ENCODE measurements around the gene SLC22A15.
"Not testable (repeated sequence)": the region's sequence is repeated elsewhere in the genome, so short reads cannot be mapped to it uniquely, and the experiment has no call there.

The SLC22A15 gene

GRCh38 chr1:115980998-115981993, 5.0 kb downstream of the SLC22A15 start:
- DNase-seq (ENCODE audit: low read depth), result no peak

GRCh38 chr1:115982400-115982799, 6.1 kb downstream of the SLC22A15 start:
- no peak for DNase-seq (ENCODE audit: low read depth)

DNA sequence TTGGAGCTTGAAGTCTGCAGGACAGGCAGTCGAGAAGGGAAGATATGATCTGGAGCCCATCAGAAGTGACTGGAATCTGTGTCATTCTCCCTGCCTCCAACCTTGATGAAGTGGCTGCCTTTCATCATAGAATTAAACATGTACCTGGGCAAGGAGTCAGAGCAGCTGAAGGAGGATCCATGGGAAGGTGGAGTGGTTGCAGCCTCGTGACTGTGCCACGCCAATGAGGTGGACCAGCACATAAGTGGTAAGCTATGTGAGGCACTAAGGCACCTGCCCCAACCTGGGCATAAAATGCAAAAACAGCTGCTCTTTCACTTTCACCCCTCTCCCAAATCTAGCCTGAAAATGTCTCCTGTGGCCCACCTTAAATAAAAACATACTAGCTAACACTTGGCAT, 7.3 kb downstream of the SLC22A15 start:
- DNase-seq (ENCODE audit: low read depth), result no peak

DNA sequence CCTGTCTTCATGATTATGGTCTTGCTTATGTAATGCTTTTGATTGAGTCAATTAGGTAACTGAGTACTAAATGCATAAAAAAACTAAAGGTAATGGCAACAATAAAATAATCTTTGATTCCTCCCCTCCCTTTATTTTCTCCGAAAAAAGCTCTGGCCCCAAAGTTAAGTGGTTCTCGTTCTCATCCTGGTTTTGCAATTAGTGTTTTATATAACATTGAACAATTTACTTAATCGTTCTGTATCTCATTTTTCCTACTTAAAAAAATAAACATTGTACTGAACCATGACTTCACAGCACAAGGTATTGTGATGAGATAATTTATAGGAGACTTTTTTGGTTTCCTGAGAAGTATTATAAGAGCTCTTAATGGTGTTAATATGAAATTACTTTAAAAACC, 11.3 kb downstream of the SLC22A15 start:
- no peak for DNase-seq (ENCODE audit: low read depth)

DNA sequence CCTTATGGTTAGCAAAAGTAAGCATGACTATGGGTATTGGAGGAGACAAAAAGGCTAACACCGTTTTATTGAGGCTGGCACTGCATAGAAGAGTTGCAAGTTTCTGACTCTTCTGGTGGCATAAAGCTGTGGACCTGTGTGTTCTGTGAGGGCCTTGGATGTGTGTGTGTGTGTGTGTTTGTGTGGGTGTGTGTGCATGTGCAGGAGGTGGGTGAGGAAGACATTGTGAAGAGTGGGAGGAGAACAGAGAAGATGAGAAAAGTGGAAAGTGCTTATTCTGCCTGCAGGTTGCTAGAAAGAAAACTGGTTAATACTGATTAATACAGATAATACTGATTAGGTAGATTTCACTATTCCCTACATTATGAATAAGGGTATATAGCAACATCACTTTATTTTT, 12.6 kb downstream of the SLC22A15 start:
- DNase-seq (ENCODE audit: low read depth), result no peak

- DNase-seq (ENCODE audit: low read depth), result no peak
Observed at GRCh38 chr1:115989699-115990098, 13.4 kb downstream of the SLC22A15 start.

DNA sequence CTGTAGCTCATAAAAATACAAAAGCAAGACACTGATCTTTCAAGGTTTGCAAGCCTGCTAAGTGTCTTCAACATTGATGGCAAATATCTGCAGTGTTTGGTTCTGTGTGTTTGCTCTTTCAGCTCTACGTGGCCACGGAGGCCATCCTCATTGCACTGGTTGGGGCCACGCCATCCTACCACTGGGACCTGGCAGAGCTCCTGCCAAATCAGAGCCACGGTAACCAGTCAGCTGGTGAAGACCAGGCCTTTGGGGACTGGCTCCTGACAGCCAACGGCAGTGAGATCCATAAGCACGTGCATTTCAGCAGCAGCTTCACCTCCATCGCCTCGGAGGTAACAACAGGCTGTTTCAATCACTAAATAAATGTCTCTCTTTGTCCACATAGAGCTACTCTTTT, 15.6 kb downstream of the SLC22A15 start:
- no peak for DNase-seq (ENCODE audit: low read depth)

DNA sequence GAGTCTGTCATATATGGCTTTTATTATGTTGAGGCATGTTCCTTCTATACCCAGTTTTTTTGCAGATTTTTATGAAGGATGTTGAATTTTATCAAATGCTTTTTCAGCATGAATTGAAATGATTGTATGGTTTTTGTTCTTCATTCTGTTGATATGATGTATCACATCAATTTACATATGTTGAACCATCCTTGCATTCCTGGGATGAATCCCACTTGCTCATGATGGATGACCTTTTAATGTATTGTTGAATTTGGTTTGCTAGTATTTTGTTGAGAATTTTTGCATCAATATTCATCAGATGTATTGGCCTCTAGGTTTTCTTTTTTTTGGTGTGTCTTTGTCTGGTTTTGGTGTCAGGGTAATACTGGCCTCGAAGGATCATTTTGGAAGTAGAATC, 21.6 kb downstream of the SLC22A15 start:
- DNase-seq (ENCODE audit: low read depth), result not testable (repeated sequence)

DNA sequence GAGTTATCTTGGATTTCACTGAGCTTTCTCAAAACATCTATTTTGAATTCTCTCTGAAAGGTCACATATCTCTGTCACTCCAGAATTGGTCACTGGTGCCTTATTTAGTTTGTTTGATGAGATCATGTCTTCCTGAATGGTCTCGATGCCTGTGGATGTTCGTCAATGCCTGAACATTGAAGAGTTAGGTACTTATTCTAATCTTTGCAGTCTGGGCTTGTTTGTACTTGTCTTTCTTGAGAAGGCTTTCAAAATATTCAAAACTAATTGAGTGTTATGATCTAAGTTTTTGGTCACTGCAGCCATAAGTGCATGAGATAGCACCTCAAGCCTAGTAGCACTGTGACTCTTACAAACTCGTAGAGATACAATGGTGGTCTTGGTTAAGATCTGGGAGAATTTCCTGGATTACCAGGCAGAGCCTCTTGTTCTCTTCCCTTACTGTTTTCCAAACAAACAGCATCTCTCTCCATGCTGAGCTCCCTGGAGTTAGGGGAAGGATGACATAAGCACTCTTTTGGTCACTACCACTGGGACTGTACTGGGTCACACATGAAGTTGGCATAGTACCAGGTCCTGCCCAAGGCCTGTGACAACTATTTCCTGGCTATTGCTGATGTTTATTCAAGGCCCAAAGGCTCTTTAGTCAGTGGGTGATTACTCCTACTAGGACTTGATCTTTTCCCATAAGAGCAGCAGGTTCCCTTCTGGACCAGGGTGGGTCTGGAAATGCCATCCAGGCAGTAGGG, 25.6 kb downstream of the SLC22A15 start:
- DNase-seq (ENCODE audit: low read depth), result no peak

GRCh38 chr1:116002781-116003420, 26.6 kb downstream of the SLC22A15 start:
- no peak for DNase-seq (ENCODE audit: low read depth)

DNA sequence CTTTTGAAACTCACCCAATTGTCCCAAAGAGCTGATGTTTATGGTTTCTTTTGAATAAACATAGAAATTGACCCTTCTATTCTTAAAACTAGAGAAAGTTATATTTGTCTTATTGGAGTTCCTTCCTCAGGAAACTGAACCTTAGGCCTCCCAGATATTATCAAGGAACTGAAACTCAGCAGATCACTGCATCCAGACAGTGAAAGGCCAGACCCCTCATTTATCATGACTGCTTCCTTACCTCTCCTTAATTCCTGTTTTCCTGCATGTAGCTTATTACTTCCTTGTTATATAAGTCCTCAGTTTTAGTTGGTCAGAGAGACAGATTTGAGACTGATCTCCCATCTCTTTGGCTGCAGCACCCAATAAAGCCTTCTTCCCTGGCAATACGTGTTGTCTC, 27.5 kb downstream of the SLC22A15 start:
- DNase-seq (ENCODE audit: low read depth), result no peak

DNA sequence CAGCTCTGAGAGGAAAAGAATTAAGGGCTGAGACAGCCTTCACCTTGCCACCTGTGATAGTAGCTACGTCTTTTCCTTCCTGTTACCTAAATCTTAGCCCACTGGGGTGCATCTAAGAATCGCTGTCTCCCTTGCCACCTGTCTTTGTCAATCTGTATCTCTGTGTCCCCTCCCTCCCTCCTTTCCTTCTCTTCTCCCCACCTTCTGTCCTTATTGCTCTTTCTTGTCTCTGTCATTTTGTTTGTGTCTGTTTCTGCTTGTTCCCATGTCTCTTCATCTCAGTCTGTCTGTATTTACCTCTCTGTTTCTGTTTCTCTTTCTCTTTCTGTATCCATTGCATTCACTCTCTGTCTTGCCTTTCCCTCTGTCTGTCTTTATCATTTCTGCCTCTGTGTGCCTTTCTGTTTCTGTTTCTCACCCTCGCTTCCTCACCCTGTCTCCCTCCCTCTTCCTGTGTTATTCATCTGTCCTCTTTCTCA, 30.2 kb downstream of the SLC22A15 start:
- DNase-seq (ENCODE audit: low read depth), result no peak

- DNase-seq (ENCODE audit: low read depth), result no peak
Observed at GRCh38 chr1:116008656-116009390, 32.5 kb downstream of the SLC22A15 start.

DNA sequence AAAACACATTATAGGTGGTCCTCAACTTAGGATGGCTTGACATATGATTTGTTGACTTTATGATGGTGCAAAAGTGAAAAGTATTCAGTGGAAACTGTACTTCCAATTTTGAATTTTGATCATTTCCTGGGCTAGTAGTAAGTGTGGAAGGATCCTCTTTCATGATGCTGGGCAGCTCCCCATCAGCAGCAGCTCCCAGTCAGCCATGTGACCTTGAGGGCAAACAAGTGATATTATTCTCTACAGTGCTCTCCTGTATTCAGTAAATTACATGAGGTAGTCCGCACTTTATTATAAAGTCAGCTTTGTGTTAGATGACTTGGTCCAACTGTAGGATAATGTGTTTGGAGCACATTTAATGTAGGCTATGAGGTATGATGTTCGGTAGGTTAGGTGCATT, 36.4 kb downstream of the SLC22A15 start:
- DNase-seq (ENCODE audit: low read depth), result no peak

- DNase-seq (ENCODE audit: low read depth), result no peak
Observed at GRCh38 chr1:116015679-116016078, 39.4 kb downstream of the SLC22A15 start.

DNA sequence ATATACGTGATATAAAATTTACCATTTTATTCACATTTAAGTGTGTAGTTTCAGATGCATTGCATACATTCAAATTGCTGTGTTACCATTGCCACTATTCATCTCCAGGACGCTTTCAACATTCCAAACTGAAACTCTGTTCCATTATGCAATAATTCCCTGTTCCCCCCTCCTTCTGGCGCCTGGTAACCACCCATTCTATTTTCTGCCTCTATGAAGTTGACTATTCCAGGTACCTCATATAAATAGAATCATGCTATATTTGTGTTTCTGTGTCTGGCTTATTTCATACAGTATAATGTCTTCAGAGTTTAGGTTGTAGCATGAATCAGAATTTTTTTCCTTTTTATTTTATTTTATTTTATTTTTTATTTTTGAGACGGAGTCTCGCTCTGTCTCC, 41.7 kb downstream of the SLC22A15 start:
- DNase-seq (ENCODE audit: low read depth), result no peak

GRCh38 chr1:116019653-116020253, 43.4 kb downstream of the SLC22A15 start:
- DNase-seq (ENCODE audit: low read depth), result no peak

DNA sequence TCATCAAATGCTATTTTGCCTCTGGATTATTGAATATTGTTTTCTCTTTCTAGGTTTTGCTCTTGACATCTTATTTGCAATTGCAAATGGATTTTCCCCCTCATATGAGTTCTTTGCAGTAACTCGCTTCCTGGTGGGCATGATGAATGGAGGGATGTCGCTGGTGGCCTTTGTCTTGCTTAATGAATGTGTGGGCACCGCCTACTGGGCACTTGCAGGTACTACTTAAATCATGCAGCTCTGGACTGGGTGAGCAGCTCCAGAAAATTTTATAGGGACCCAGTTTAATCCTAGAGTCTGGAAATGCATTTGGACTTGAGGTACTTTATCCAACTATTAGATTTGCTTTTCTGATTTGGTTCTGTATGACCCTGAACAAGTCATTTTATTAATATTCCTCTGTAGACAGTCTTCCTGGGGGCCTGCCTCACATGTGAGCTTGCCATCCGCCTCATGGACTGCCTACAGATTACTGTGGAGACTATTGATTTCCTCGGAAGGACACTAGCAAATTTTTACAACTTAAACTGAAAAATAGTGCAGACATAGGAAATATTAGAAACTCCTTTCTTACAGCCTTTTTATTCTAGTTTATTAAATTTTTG, 44.5 kb downstream of the SLC22A15 start:
- peak; percentile 40 for DNase-seq (ENCODE audit: low read depth)

GRCh38 chr1:116024626-116025025, 48.3 kb downstream of the SLC22A15 start:
- DNase-seq (ENCODE audit: low read depth), result no peak

- no peak for DNase-seq (ENCODE audit: low read depth)
Observed at GRCh38 chr1:116026631-116027030, 50.3 kb downstream of the SLC22A15 start.

- DNase-seq (ENCODE audit: low read depth), result no peak
Observed at GRCh38 chr1:116031302-116031835, 55.1 kb downstream of the SLC22A15 start.

Measured in HS-27A (cell line).